SK-N-MC (cell line): ENCODE results near the gene GET4.

Experiments used
- EZH2 ChIP-seq: fragments of 200-600 bp; sonication (generic); IDR thresholded peaks from one replicate; pipeline ENCODE4 v1.6.1; 2017; ENCODE audit warnings: antibody characterized with exemption
- FOXP2 ChIP-seq: optimal IDR thresholded peaks from 2 replicates; pipeline ENCODE3; 2011; ENCODE audit warnings: mild to moderate bottlenecking, moderate library complexity; ENCODE audit not compliant: insufficient read depth; ENCODE audit errors: extremely low read length, control extremely low read depth
- POLR2AphosphoS5 ChIP-seq: IDR thresholded peaks from 2 replicates; pipeline ENCODE4 v1.6.1; 2012; ENCODE audit warnings: mild to moderate bottlenecking, low read depth, low read length, borderline replicate concordance

GRCh38 chr7:844043-844442, 32.3 kb upstream of the GET4 start:
- TF ChIP-seq POLR2AphosphoS5 = no peak
- TF ChIP-seq EZH2 = no peak
- no peak for TF ChIP-seq FOXP2
